Right lobe of liver (tissue), 4 donors: Measurements from ENCODE around the gene CELSR3.

ENCODE experiments used
- POLR2A ChIP-seq: fragments of 450-650 bp; IDR thresholded peaks from one replicate; pipeline ENCODE4 v1.6.1; 2017; ENCODE audit warnings: antibody characterized with exemption, mild to moderate bottlenecking
- TF ChIP-seq, protein P1 (sequence below), 4 donors: fragments of 200-600 bp in 3 of 4; fragments of 450-650 bp in 1 of 4; IDR thresholded peaks; one replicate each; pipeline versions ENCODE4 v1.5.1 to v1.8.0; 2016 to 2022; ENCODE audit warnings: antibody characterized with exemption in 4 of 4, mild to moderate bottlenecking in 2 of 4
- donor health status: DM: no; HTN: no; CAD: no.
- donor health status: DM: no; HTN: no; CAD: no.
- donor health status: DM: no; HTN: yes; CAD: no.

GRCh38 chr3:48661501-48662144, 1.1 kb downstream of the CELSR3 start:
- TF ChIP-seq, protein P1, sequence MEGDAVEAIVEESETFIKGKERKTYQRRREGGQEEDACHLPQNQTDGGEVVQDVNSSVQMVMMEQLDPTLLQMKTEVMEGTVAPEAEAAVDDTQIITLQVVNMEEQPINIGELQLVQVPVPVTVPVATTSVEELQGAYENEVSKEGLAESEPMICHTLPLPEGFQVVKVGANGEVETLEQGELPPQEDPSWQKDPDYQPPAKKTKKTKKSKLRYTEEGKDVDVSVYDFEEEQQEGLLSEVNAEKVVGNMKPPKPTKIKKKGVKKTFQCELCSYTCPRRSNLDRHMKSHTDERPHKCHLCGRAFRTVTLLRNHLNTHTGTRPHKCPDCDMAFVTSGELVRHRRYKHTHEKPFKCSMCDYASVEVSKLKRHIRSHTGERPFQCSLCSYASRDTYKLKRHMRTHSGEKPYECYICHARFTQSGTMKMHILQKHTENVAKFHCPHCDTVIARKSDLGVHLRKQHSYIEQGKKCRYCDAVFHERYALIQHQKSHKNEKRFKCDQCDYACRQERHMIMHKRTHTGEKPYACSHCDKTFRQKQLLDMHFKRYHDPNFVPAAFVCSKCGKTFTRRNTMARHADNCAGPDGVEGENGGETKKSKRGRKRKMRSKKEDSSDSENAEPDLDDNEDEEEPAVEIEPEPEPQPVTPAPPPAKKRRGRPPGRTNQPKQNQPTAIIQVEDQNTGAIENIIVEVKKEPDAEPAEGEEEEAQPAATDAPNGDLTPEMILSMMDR (IDR thresholded peaks at IDR 0.05) = no peak
- no peak for TF ChIP-seq POLR2A
